ENCODE measurements around the gene RNF7.
"Not testable (repeated sequence)": the region's sequence is repeated elsewhere in the genome, so short reads cannot be mapped to it uniquely, and the experiment has no call there.

RNF7 gene

GRCh38 chr3:141735176-141735575 lies 2.9 kb upstream of the RNF7 start:
- DNase-seq (ENCODE audit: low read depth in 3 of 3, low spot score in 1 of 3) = no peak

- no peak for DNase-seq (ENCODE audit: low read depth in 3 of 3, low spot score in 1 of 3)
Observed at GRCh38 chr3:141735770-141736465, 2.2 kb upstream of the RNF7 start.

DNA sequence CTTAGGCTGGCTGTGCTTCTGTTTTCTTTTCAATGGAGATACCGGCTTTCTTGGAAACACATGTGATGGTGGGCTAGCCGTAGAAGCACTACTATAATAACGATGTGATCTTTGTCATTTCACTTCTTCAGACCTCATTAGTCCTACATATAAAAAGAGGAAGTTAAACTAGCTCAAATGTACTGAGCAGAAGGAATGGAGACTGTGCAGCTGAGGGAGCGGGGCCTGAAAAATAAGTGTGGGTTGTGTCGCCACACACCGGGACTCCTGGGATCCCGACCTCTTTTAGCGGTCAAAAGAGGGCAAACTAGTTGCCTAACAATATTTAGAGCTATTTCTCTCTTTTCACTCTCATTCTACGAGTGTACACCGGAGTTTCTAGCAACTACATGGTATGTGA lies 1.0 kb upstream of the RNF7 start:
- DNase-seq (ENCODE audit: low read depth in 3 of 3, low spot score in 1 of 3) = no peak

DNA sequence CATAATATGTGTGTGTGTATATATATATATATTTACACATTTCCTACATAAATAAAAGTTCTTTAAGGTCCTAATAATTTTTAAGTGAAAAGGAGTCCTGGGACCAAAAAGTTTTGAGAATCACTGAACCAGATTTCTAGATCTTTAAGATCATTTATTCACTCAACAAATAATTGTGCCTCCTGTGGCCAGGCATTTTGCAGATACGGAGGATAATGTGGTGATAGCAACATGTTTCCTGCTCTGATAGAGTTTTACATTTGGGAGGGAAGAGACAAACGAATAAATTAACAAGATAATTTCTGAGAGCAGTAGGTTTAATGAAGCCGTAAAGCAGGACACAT lies 448 bp upstream of the RNF7 start:
- DNase-seq (ENCODE audit: low read depth in 3 of 3, low spot score in 1 of 3) = no peak

DNA sequence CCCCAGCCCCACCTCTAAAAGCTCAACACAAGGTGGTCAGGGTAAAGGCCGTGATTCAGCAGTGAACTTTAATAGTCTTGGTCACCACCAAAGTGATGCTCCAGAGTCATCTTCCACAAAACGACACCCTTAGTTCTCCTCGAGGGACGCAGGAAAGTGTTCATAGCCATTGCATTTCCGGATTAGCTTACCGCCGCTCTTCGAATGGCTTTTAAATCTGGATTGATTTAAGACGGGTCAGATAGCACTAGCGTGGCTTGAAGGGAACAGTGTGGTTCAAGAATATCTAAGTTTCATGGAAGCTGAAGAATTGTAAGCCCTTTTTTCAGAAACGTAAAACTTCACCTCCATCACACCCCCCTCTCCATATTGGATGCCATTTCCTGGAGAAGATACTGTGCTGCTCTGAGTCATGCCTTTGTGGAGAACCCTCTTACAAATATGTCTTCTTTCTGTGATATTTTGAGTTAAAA lies 829 bp downstream of the RNF7 start:
- no peak for DNase-seq (ENCODE audit: low read depth in 3 of 3, low spot score in 1 of 3)

- no peak for DNase-seq (ENCODE audit: low read depth in 3 of 3, low spot score in 1 of 3)
Observed at GRCh38 chr3:141739731-141740130, 1.6 kb downstream of the RNF7 start.

GRCh38 chr3:141740349-141740748 lies 2.3 kb downstream of the RNF7 start:
- no peak for DNase-seq (ENCODE audit: low read depth in 3 of 3, low spot score in 1 of 3)

- no peak for DNase-seq (ENCODE audit: low read depth in 3 of 3, low spot score in 1 of 3)
Observed at GRCh38 chr3:141743305-141743704, 5.2 kb downstream of the RNF7 start.

- DNase-seq (ENCODE audit: low read depth in 3 of 3, low spot score in 1 of 3) = no peak
Observed at GRCh38 chr3:141746962-141747361, 8.9 kb downstream of the RNF7 start.

DNA sequence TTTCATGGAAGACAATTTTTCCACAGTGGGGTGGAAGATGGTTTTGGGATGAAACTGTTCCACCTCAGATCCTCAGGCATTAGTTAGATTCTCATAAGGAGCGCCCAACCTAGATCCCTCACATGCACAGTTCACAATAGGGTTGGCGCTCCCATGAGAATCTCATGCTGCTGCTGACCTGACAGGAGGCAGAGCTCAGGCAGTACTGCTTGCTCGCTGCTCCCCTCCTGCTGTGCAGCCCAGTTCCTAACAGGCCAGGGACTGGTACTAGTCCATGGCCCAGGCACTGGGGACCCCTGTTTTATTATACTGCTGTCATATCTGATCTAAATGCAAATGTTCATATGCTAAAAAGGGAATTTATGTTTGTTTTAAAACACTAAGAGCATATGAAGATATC lies 15.3 kb downstream of the RNF7 start:
- DNase-seq (ENCODE audit: low read depth in 3 of 3, low spot score in 1 of 3) = no peak

DNA sequence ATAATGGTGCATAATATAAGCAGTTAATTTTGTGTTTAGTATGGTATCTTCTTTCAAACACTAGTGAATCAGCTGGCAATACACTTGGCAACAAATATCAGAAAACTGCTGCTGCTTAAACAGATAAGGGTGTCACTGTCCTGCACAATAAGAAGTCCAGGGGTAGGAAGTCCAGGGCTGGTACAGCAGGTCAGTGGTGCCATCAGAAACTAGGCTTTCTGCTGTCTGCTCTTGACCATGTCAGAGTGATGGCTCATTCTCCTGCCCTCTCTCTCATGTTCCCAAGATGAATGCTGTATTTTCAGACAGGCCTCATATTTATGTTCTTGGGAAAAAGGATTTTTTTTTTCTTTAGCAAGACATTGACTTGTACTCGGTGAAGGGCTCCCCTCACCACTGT lies 15.9 kb downstream of the RNF7 start:
- DNase-seq (ENCODE audit: low read depth in 3 of 3, low spot score in 1 of 3) = no peak

DNA sequence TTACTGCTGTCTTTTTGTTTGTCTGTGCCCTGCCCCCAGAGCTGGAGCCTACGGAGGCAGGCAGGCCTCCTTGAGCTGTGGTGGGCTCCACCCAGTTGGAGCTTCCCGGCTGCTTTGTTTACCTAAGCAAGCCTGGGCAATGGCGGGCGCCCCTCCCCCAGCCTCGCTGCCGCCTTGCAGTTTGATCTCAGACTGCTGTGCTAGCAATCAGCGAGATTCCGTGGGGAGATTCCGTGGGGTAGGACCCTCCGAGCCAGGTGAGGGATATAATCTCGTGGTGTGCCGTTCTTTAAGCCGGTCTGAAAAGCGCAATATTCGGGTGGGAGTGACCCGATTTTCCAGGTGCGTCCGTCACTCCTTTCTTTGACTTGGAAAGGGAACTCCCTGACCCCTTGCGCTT lies 24.5 kb downstream of the RNF7 start:
- not testable (repeated sequence) for DNase-seq (ENCODE audit: low read depth in 3 of 3, low spot score in 1 of 3)

DNA sequence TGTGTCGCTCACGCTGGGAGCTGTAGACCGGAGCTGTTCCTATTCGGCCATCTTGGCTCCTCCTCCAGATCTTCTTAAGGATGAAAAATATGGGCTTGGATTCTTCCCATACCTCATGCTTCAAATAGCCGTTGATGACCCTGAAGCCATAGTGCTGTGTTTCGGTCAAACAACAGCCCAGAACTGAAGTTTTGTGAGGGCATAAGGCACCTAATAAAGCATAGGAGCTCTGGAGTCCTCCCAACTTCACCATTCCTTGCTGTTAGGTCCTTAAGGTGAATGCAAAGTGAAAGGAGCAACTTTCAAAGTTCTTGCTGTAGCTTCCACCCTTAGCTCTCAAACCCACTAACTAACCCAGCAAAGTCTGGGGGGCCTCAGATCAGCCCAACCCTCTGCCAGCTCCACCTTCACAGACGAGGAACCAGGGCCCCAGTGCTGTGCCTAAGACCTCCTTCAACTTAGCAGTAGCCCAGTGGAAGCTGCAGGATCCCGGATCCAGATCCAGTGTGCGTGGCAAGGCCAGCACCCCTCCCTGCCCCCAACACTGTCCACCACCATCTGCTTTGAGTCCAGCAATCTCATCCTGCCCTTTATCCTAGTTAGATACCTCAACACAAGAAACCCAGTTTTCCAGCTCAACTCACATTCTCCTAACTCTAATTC lies 25.1 kb downstream of the RNF7 start, which contains the start of gene GRK7:
TSS of gene GRK7 (plus strand) at position 321 of the 663 bp plus-strand sequence. CDS start 14,877 bp downstream, outside the sequence.
- DNase-seq (ENCODE audit: low read depth in 3 of 3, low spot score in 1 of 3) = no peak

DNA sequence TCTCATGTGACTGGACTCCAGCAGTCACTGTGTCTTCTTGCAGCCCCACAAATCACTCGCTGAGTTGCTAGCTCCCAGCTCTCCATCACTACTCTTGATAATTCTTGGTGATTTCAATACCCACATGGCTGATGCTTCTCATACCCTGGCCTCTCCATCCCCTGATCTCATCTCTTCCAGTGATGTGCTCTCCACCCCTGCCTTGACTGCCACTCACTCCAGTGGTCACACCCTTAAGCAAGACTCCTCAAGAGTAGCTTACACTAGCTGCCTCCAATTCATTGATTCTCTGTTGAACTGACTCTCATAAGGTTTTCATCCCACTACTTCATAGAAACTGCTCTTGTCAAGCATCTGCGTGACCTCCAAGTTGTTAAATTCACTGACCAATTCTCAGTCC lies 25.9 kb downstream of the RNF7 start:
- no peak for DNase-seq (ENCODE audit: low read depth in 3 of 3, low spot score in 1 of 3)

DNA sequence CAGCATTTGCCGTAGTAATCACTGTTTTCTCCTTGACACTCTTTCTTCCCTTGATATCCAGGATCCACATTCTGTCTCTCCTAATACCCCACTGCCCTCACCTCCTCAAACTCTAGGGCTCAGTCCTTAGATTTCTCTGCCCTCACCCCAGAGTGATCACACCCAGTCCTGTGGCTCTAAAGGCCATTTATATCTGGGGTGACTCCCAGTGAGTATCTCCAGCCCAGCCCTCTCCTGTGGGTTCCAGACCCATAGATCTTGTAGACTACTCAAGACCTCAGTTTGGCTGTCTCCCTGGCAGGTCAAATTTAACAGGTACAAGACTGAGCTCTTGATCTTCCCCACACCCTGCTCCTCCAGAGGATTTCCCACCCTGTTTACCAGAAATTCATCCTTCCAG lies 26.4 kb downstream of the RNF7 start:
- DNase-seq (ENCODE audit: low read depth in 3 of 3, low spot score in 1 of 3) = no peak

- DNase-seq (ENCODE audit: low read depth in 3 of 3, low spot score in 1 of 3) = no peak
Observed at GRCh38 chr3:141764986-141765385, 26.9 kb downstream of the RNF7 start.

DNA sequence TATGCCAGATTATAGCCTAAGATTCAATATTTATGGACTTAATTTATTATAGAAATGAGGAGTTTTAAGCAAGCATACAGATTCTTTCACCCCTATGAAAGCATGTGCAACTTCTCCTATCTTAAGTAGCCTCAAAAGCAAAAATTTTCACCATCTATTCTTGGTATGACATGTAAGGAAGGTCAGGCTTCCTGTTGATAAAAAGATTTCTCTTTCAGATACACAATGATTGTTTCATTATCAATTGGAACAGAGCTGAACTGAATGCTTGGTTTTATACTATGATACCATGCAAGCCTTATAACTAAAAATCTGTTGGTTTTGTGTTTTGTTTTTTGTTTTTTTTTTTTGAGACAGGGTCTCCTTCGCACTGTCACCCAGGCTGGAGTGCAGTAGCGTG lies 29.0 kb downstream of the RNF7 start:
- no peak for DNase-seq (ENCODE audit: low read depth in 3 of 3, low spot score in 1 of 3)

GRCh38 chr3:141769221-141769894 lies 31.3 kb downstream of the RNF7 start:
- no peak for DNase-seq (ENCODE audit: low read depth in 3 of 3, low spot score in 1 of 3)

DNA sequence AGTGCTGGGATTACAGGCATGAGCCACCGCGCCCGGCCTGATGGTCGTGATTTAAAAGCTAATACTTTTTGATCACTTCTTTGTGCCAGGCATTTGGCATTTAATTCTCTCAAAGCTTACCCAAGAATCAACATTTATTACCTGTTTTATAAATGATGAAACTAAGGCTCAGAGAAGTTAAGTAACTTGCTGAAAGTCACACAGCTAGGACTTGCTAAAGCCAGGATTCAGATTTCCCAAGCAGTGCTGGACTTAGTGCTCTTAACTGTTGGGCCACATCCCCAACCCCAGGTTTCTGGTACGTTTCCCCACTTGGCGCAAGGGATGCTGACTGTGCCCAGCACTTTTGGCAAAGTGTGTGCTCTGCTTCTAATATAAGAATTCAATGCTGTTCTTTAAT lies 35.6 kb downstream of the RNF7 start:
- DNase-seq (ENCODE audit: low read depth in 3 of 3, low spot score in 1 of 3) = no peak

DNA sequence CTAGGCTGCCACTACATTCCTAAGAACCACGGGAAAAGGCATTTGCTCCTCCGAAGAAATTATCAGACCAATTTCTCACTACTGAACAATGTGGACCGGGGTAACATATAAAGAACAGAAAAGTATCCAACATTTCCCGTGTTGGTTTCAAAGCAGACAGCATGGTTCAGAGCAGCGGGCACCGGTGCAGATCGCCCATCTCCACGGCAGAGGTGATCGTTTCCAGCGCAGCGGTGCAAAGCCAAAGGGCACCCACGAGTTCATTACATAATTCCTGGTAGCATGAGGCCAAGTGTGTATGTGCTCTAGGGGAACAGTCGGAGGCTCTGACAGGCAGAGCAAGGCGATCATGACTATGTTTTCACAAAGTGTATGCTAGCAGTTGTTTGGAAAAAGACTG lies 38.3 kb downstream of the RNF7 start:
- no peak for DNase-seq (ENCODE audit: low read depth in 3 of 3, low spot score in 1 of 3)

GRCh38 chr3:141776885-141777284 lies 38.8 kb downstream of the RNF7 start:
- DNase-seq (ENCODE audit: low read depth in 3 of 3, low spot score in 1 of 3) = no peak

Measured in stimulated activated CD4-positive, alpha-beta T cell treated with anti-CD3 and anti-CD28 coated beads, TNF-alpha, amount 100 ng/mL, for 1 hour (primary cell).